Nephron (organoid): ENCODE results near the gene POTEC.
"Not testable (repeated sequence)": the region's sequence is repeated elsewhere in the genome, so short reads cannot be mapped to it uniquely, and the experiment has no call there.

Source experiments
- H3K27ac Mint-ChIP-seq, 3 experiments: 2 replicates each; pipeline ENCODE4 v1.8.0; 2020; ENCODE audit warnings: mixed read lengths in 3 of 3, mild to moderate bottlenecking in 2 of 3, moderate library complexity in 1 of 3
- H3K27me3 Mint-ChIP-seq: 2 replicates; pipeline ENCODE4 v1.8.0; 2021; ENCODE audit warnings: low read depth, mild to moderate bottlenecking, moderate library complexity, mixed read lengths
- H3K36me3 Mint-ChIP-seq: 2 replicates; pipeline ENCODE4 v1.8.0; 2020; ENCODE audit warnings: low read depth, mixed read lengths
- H3K4me1 Mint-ChIP-seq: 2 replicates; pipeline ENCODE4 v1.8.0; 2020; ENCODE audit warnings: mixed read lengths
- H3K4me3 Mint-ChIP-seq, 3 experiments: 2 replicates each; pipeline ENCODE4 v1.8.0; 2020; ENCODE audit warnings: mild to moderate bottlenecking in 3 of 3, mixed read lengths in 3 of 3, moderate library complexity in 2 of 3
- H3K9me3 Mint-ChIP-seq: 2 replicates; pipeline ENCODE4 v1.8.0; 2020; ENCODE audit warnings: mixed read lengths

The POTEC gene

GRCh38 chr18:14473250-14474006 lies 70.0 kb downstream of the POTEC start:
- H3K36me3 Mint-ChIP-seq, H3K27ac Mint-ChIP-seq, H3K27me3 Mint-ChIP-seq, H3K4me1 Mint-ChIP-seq, H3K4me3 Mint-ChIP-seq: not testable (repeated sequence)
- peaks cover 22% of the 10 kb centered on the region for H3K9me3 Mint-ChIP-seq

DNA sequence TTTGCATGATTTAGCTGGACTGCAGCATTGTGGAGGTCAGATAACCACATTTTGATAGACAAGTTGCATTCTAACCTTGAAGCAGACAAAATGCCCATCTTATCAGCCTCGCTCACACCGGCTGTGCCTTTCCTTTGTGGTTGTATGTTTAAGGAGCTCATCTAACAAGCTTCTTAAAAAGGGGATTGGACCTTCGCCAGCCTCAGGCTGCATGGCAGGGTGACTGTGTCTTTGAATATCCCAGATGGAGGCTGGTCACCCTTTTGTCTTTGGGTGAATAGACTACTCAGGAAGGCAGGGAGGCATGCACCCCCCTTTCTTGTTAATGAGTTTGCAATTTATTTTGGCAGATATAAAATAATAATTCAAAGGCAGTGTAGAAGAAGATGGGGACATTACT lies 72.1 kb downstream of the POTEC start:
- H3K4me1 Mint-ChIP-seq, H3K27me3 Mint-ChIP-seq, H3K27ac Mint-ChIP-seq, H3K36me3 Mint-ChIP-seq, H3K4me3 Mint-ChIP-seq: not testable (repeated sequence)
- peaks cover 32% of the 10 kb centered on the region for H3K9me3 Mint-ChIP-seq

- H3K4me1 Mint-ChIP-seq, H3K27me3 Mint-ChIP-seq, H3K4me3 Mint-ChIP-seq, H3K36me3 Mint-ChIP-seq, H3K27ac Mint-ChIP-seq: not testable (repeated sequence)
- H3K9me3 Mint-ChIP-seq, result peaks cover 29% of the 10 kb centered on the region
Measured at GRCh38 chr18:14470446-14470845, 73.0 kb downstream of the POTEC start.

GRCh38 chr18:14470046-14470445 lies 73.4 kb downstream of the POTEC start:
- not testable (repeated sequence) for H3K27ac Mint-ChIP-seq, H3K36me3 Mint-ChIP-seq, H3K4me3 Mint-ChIP-seq, H3K27me3 Mint-ChIP-seq, H3K4me1 Mint-ChIP-seq
- H3K9me3 Mint-ChIP-seq, result peaks cover 29% of the 10 kb centered on the region

GRCh38 chr18:14465989-14466388 lies 77.4 kb downstream of the POTEC start:
- H3K4me1 Mint-ChIP-seq, H3K36me3 Mint-ChIP-seq, H3K27ac Mint-ChIP-seq, H3K4me3 Mint-ChIP-seq, H3K27me3 Mint-ChIP-seq: not testable (repeated sequence)
- peaks cover 49% of the 10 kb centered on the region for H3K9me3 Mint-ChIP-seq
